Endometrial microvascular endothelial cells (primary cell): ENCODE results near the gene TSC22D2. TPM values are rescaled to one million over a fixed set of nuclear protein-coding genes. Genes with fewer than 3 reads are reported as not detected.

ENCODE experiments used
- in situ Hi-C: cut with HindIII; loops from 2 replicates; pipeline ENCODE4 v1.10.0; 2017; ENCODE audit warnings: low sequenced_read_pairs, low pct_unique_long_range_greater_than_20kb; ENCODE audit errors: inconsistent ontology term
- total RNA-seq: library from RNA; depleted of rRNA; stranded (reverse); fragments of >200 nt; gene quantifications from one replicate; pipeline ENCODE4 v1.2.3, GENCODE V29; 2015; ENCODE audit errors: inconsistent ontology term

Gene TSC22D2
- 14.8 TPM for total RNA-seq

GRCh38 chr3:150408221-150409124, at the start of gene TSC22D2:
TSS of gene TSC22D2 (plus strand) at chr3:150408298. CDS start at chr3:150409351, 1,053 bp downstream.
- in situ Hi-C loops: loop anchor here (5.0 kb wide), 1 partner anchor 181 kb away; no protein-coding TSS in a partner anchor

GRCh38 chr3:150359381-150359780, 48.7 kb upstream of the TSC22D2 start:
- in situ Hi-C loops: loop anchor here (10.0 kb wide), 1 partner anchor 105 kb away; no protein-coding TSS in a partner anchor

- in situ Hi-C loops: no loop called here
Observed at GRCh38 chr3:150360966-150361365, 47.1 kb upstream of the TSC22D2 start.

GRCh38 chr3:150362515-150363302, 45.4 kb upstream of the TSC22D2 start:
- in situ Hi-C loops: no loop called here

GRCh38 chr3:150363420-150363819, 44.7 kb upstream of the TSC22D2 start:
- in situ Hi-C loops: no loop called here

- in situ Hi-C loops: no loop called here
Observed at GRCh38 chr3:150365132-150365604, 42.9 kb upstream of the TSC22D2 start.

- in situ Hi-C loops: no loop called here
Observed at GRCh38 chr3:150367757-150368156, 40.3 kb upstream of the TSC22D2 start.

- in situ Hi-C loops: no loop called here
Observed at GRCh38 chr3:150370122-150370602, 37.9 kb upstream of the TSC22D2 start.

- in situ Hi-C loops: no loop called here
Observed at GRCh38 chr3:150370999-150371398, 37.1 kb upstream of the TSC22D2 start.

GRCh38 chr3:150371741-150372254, 36.3 kb upstream of the TSC22D2 start:
- in situ Hi-C loops: no loop called here

- in situ Hi-C loops: no loop called here
Observed at GRCh38 chr3:150372320-150372719, 35.8 kb upstream of the TSC22D2 start.

GRCh38 chr3:150372722-150373121, 35.4 kb upstream of the TSC22D2 start:
- in situ Hi-C loops: no loop called here

- in situ Hi-C loops: no loop called here
Observed at GRCh38 chr3:150373234-150373875, 34.7 kb upstream of the TSC22D2 start.

- in situ Hi-C loops: no loop called here
Observed at GRCh38 chr3:150374975-150375374, 33.1 kb upstream of the TSC22D2 start.

- in situ Hi-C loops: no loop called here
Observed at GRCh38 chr3:150376001-150376848, 31.9 kb upstream of the TSC22D2 start.

GRCh38 chr3:150377601-150378300, 30.3 kb upstream of the TSC22D2 start:
- in situ Hi-C loops: no loop called here

- in situ Hi-C loops: no loop called here
Observed at GRCh38 chr3:150378301-150378748, 29.8 kb upstream of the TSC22D2 start.
